HG02840 (cell line): ENCODE data around the gene SPNS3.

Source experiments
- ATAC-seq: cut with Tn5 transposase; IDR thresholded peaks from one replicate; pipeline ENCODE4 v1.9.1; 2021; ENCODE audit warnings: mild to moderate bottlenecking, moderate library complexity, moderate number of reproducible peaks; ENCODE audit not compliant: unreplicated experiment, low FRiP score

SPNS3 gene

GRCh38 chr17:4426499-4427208 is 7.1 kb upstream of the SPNS3 start:
- ATAC-seq = no peak

DNA sequence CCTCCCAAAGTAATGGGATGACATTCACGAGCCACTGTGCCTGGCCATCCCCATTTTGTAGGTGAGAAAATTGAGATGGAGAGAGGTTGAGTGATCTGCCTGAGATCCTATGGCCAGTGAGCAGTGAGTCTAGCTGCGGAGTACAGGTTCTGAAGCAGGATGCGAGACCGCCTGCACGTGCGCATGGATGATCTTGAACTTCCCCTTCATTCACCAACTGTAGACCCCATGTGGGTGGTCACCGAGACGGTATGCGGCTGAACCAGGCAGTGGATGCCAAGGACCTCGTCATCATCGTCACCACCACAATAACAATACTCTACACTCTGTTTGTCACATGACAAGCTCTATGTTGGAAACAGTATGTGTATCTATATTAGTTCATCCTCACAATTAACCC is 6.2 kb upstream of the SPNS3 start:
- ATAC-seq = no peak

DNA sequence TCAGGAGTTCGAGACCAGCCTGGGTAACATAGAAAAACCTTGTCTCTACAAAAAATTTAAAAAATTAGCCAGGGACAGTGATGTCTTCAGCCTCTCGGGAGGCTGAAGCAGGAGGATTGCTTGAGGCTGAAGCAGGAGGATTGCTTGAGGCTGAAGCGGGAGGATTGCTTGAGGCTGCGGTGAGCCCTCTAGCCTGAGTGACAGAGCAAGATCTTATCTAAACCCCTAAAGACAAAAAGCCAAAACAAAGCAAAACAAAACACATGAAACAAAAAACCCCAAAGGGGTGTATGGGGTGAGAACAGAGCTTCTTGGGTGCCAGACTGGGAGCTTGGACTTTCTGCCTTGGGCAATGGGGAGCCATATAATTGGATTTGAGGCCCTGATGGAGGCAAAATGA is 2.6 kb downstream of the SPNS3 start:
- ATAC-seq = no peak

GRCh38 chr17:4436846-4437245 is 3.1 kb downstream of the SPNS3 start:
- no peak for ATAC-seq

DNA sequence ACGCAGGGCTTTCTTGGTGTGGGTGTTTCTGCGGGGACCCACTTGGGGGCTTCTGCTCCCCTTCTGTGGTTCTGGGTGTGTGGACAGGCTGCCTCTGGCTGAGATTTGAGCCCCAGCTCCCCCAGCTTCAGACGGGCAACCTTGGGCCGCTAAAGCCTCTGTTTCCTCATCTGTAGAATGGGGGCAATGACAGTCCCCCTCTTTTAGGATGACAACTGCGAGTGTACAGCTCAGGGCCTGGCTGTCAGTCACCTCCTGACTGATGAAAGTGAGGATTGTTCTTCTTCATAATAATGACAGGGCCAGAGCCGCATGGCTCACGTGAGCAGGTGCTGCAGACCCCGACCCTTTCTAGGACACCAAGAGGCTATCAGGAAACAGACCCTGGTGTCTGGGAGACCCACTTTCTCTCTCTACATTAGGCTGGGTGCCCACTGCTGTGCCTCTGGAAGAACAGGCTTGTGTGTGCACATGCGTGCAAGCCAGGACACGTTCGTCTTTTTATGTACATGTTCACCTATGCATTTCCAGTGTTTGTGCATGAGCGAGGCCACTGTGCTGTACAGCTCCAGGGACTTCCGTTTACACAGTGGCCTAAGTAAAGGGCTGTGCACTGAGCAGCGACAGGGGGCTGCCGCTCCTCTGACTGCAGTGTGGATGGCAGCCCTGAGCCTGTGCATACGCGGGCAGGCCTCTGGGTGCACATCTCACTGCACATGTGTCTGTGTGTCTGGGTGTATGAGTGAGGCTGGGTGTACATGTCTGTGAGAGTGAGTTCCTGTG is 4.6 kb downstream of the SPNS3 start:
- ATAC-seq = no peak

- no peak for ATAC-seq
These were observed 6.3 kb downstream of the SPNS3 start for GRCh38 chr17:4440021-4440420.

GRCh38 chr17:4440690-4441686 is 7.2 kb downstream of the SPNS3 start:
- no peak for ATAC-seq

- ATAC-seq = no peak
These were observed 8.8 kb downstream of the SPNS3 start for GRCh38 chr17:4442582-4442981.

DNA sequence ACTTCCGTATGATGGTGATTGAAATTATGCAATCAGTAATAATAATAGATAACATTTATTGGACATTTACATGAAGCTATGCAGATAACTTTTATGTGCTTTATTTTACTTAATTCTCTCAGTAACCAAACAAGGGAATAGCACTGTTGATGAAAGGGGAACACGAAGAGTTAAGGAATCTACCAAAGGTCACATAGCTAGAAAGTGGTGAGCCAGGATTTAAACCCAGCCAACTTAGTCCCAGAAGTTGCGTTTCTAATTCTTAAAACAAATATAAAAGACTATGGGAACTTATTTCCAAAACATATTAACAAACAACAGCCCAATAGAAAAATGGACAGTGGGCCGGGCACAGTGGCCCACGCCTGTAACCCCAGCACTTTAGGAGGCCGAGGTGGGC is 9.7 kb downstream of the SPNS3 start:
- ATAC-seq = no peak

GRCh38 chr17:4444782-4445473 is 11.2 kb downstream of the SPNS3 start:
- ATAC-seq = no peak

GRCh38 chr17:4445731-4446130 is 12.0 kb downstream of the SPNS3 start:
- ATAC-seq = no peak

DNA sequence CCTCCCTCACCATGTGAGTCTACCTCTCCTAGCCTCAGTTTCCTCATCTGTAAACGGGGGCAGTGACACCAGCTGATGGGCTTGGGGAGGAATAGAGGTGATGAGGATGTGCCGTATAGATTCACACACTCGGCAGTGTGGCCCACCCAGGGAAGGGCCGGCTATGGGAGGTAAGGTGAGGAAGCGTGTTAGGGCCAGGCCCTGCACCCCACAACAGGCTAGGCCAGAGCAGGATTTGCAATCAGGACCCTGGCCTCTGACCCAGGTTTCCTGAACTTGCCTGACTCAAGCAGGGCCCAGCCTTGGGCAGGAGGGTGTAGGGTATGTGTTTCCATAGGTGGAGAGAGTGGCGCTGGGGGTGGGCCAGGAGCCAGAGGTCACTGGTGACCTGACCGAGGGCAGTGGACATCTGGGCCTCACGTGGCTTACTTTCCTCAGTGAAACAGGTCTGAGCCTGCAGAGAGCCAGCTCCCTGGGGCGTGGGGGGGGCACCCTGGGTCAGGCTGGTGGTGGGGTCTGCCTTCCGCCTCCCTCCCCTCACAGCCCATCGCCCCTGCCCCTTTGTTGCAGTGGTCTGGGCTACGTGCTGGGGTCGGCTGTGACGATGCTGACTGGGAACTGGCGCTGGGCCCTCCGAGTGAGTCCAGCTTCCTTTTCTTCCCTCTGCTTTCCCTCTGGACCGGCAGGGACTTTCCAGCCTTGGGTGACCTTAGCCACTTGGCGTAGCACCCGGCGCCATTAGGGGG is 12.8 kb downstream of the SPNS3 start:
- no peak for ATAC-seq

- ATAC-seq = no peak
These were observed 14.6 kb downstream of the SPNS3 start for GRCh38 chr17:4448197-4448980.

GRCh38 chr17:4449736-4450135 is 16.0 kb downstream of the SPNS3 start:
- no peak for ATAC-seq

DNA sequence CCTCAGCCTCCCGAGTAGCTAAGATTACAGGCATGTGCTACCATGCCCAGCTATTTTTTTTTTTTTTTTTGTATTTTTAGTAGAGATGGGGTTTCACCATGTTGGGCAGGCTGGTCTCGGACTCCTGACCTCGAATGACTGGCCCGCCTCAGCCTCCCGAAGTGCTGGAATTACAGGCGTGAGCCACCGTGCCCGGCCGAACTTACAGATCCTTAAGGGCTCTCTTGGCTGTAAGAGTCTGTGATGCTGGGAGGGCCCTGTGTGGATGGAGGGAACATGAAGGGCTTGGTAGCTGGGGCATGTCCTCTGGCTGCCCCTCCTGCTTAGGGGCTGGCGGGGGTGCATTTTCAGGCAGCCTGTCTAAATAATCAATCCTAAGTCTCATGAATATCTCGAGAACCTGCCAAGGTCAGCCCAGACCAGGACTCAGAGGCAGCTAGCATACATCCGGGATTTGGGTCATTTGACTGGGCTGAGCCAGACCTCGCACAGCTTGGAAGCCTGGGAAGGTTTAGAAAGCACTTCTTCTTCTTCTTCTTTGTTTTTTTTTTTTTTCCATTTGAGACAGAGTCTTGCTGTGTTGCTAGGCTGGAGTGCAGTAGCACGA is 17.1 kb downstream of the SPNS3 start:
- no peak for ATAC-seq

GRCh38 chr17:4453812-4454591 is 20.3 kb downstream of the SPNS3 start:
- no peak for ATAC-seq

GRCh38 chr17:4460661-4461060 is 26.9 kb downstream of the SPNS3 start:
- ATAC-seq = no peak
